ENCODE measurements around the gene ODF2. TPM values are rescaled to one million over a fixed set of nuclear protein-coding genes. Genes with fewer than 3 reads are reported as not detected.
"Not testable (repeated sequence)": the region's sequence is repeated elsewhere in the genome, so short reads cannot be mapped to it uniquely, and the experiment has no call there.

ODF2 gene
- total RNA-seq, 6 donors from 2014 or later = 12.2 to 50.3 (median 22.5) TPM

GRCh38 chr9:128439273-128439672, 16.5 kb upstream of the ODF2 start:
- ATAC-seq (ENCODE audit: low FRiP score in 2 of 2) (no peak), DNase-seq (no peak)
- 81 to 86% methylated on average over 7 of the region's 7 CpGs for WGBS, 2 donors
- peaks cover 6 to 7% (median 7%) of the 10 kb centered on the region in 4 donors for H3K4me1 ChIP-seq
- no peak overlapping the region for H3K27ac ChIP-seq
- no peaks in the 10 kb centered on the region for H3K36me3 ChIP-seq
- TF ChIP-seq POLR2AphosphoS5 (IDR thresholded peaks at IDR 0.05) = no peak
- no peak for TF ChIP-seq CTCF (IDR thresholded peaks at IDR 0.05)
- TF ChIP-seq POLR2A (IDR thresholded peaks at IDR 0.05) = no peak
- no peak for TF ChIP-seq EP300 (IDR thresholded peaks at IDR 0.05)
- no peak overlapping the region for H3K4me3 ChIP-seq
- no peaks in the 10 kb centered on the region for H3K9me3 ChIP-seq
- H3K27me3 ChIP-seq = no peaks in the 10 kb centered on the region

- Histone ChIP-seq H3K27me3 (no peaks in the 10 kb centered on the region), H3K9me3 (no peaks in the 10 kb centered on the region), H3K27ac (no peak overlapping the region), H3K4me3 (no peak overlapping the region), H3K4me1 (peaks cover 6 to 7% (median 7%) of the 10 kb centered on the region in 4 donors), H3K36me3 (no peaks in the 10 kb centered on the region)
- 27 to 28% methylated on average over 6 of the region's 6 CpGs for WGBS, 2 donors
- ATAC-seq (ENCODE audit: low FRiP score in 2 of 2) = no peak
- DNase-seq = no peak
- no peak for TF ChIP-seq POLR2AphosphoS5 (IDR thresholded peaks at IDR 0.05)
Measured at GRCh38 chr9:128442150-128442549, 13.7 kb upstream of the ODF2 start.

- 82 to 97% methylated on average over 5 of the region's 5 CpGs for WGBS, 2 donors
- DNase-seq; H3K36me3 ChIP-seq; H3K4me1 ChIP-seq; H3K4me3 ChIP-seq; ATAC-seq (ENCODE audit: low FRiP score in 2 of 2); H3K27ac ChIP-seq; H3K27me3 ChIP-seq; H3K9me3 ChIP-seq: not testable (repeated sequence)
Measured at GRCh38 chr9:128446505-128446904, 9.3 kb upstream of the ODF2 start.

- Histone ChIP-seq H3K4me3 (no peak overlapping the region), H3K9me3 (no peaks in the 10 kb centered on the region), H3K27me3 (no peaks in the 10 kb centered on the region), H3K4me1 (no peaks in the 10 kb centered on the region), H3K27ac (no peak overlapping the region), H3K36me3 (no peaks in the 10 kb centered on the region)
- DNase-seq (no peak), ATAC-seq (ENCODE audit: low FRiP score in 2 of 2) (no peak)
- 97 to 100% methylated on average over 2 of the region's 2 CpGs for WGBS, 2 donors
- TF ChIP-seq POLR2A (IDR thresholded peaks at IDR 0.05) (no peak), POLR2AphosphoS5 (IDR thresholded peaks at IDR 0.05) (no peak), EP300 (IDR thresholded peaks at IDR 0.05) (no peak), CTCF (IDR thresholded peaks at IDR 0.05) (no peak)
Measured at GRCh38 chr9:128448746-128449145, 7.1 kb upstream of the ODF2 start.

GRCh38 chr9:128454991-128455390, 815 bp upstream of the ODF2 start:
- no peaks in the 10 kb centered on the region for H3K27me3 ChIP-seq
- peak overlapping the region in 1 of 4 donors; percentile 81 for H3K4me3 ChIP-seq

More at GRCh38 chr9:128454991-128455390, 815 bp upstream of the ODF2 start:
- Histone ChIP-seq H3K27ac (no peak overlapping the region), H3K4me1 (peaks cover 8 to 18% (median 13%) of the 10 kb centered on the region in 4 donors), H3K9me3 (no peaks in the 10 kb centered on the region), H3K36me3 (peaks cover 0 to 9% (median 3%) of the 10 kb centered on the region in 4 donors)
- DNase-seq (no peak), ATAC-seq (ENCODE audit: low FRiP score in 2 of 2) (no peak)
- TF ChIP-seq EP300 (IDR thresholded peaks at IDR 0.05) = no peak
- TF ChIP-seq POLR2AphosphoS5 (IDR thresholded peaks at IDR 0.05) = no peak
- no peak for TF ChIP-seq POLR2A (IDR thresholded peaks at IDR 0.05)
- no peak for TF ChIP-seq CTCF (IDR thresholded peaks at IDR 0.05)
- WGBS, 2 donors = 82 to 90% methylated on average over 14 of the region's 14 CpGs

All from upper lobe of left lung (tissue), 6 donors.